Mucosa of stomach (tissue), 1 donor: Measurements from ENCODE around the gene MESD.

Experiments used
- H3K27me3 ChIP-seq: one replicate; pipeline ENCODE4 v1.7.0; 2013; ENCODE audit warnings: mild to moderate bottlenecking, low read length; ENCODE audit not compliant: control insufficient read depth, insufficient read depth
- H3K36me3 ChIP-seq: one replicate; pipeline ENCODE4 v1.7.0; 2013; ENCODE audit warnings: low read length; ENCODE audit not compliant: control insufficient read depth, insufficient read depth
- H3K4me1 ChIP-seq: one replicate; pipeline ENCODE4 v1.7.0; 2013; ENCODE audit warnings: mild to moderate bottlenecking, low read length; ENCODE audit not compliant: control insufficient read depth, insufficient read depth
- H3K4me3 ChIP-seq: one replicate; pipeline ENCODE4 v1.7.0; 2013; ENCODE audit warnings: low read length
- H3K9ac ChIP-seq: one replicate; pipeline ENCODE4 v1.7.0; 2013; ENCODE audit warnings: mild to moderate bottlenecking, low read length, moderate library complexity
- H3K9me3 ChIP-seq: one replicate; pipeline ENCODE4 v1.7.0; 2013; ENCODE audit warnings: mild to moderate bottlenecking, low read length, moderate library complexity; ENCODE audit not compliant: control insufficient read depth
- donor health status: Pancreatic carcinoma.

MESD gene

GRCh38 chr15:80936288-80937078 is 53.1 kb downstream of the MESD start:
- H3K27me3 ChIP-seq = no peaks in the 10 kb centered on the region
- no peak overlapping the region for H3K4me3 ChIP-seq
- no peak overlapping the region for H3K9ac ChIP-seq
- H3K9me3 ChIP-seq = no peaks in the 10 kb centered on the region
- no peaks in the 10 kb centered on the region for H3K36me3 ChIP-seq
- no peaks in the 10 kb centered on the region for H3K4me1 ChIP-seq

GRCh38 chr15:80934761-80935221 is 54.8 kb downstream of the MESD start:
- Histone ChIP-seq H3K9ac (no peak overlapping the region), H3K36me3 (no peaks in the 10 kb centered on the region), H3K4me1 (no peaks in the 10 kb centered on the region), H3K9me3 (no peaks in the 10 kb centered on the region), H3K4me3 (no peak overlapping the region), H3K27me3 (no peaks in the 10 kb centered on the region)

GRCh38 chr15:80932989-80933388 is 56.6 kb downstream of the MESD start:
- Histone ChIP-seq H3K9me3 (no peaks in the 10 kb centered on the region), H3K36me3 (no peaks in the 10 kb centered on the region), H3K4me1 (no peaks in the 10 kb centered on the region), H3K4me3 (no peak overlapping the region), H3K9ac (no peak overlapping the region), H3K27me3 (no peaks in the 10 kb centered on the region)

GRCh38 chr15:80932513-80932815 is 57.2 kb downstream of the MESD start:
- no peak overlapping the region for H3K9ac ChIP-seq
- no peaks in the 10 kb centered on the region for H3K9me3 ChIP-seq
- H3K36me3 ChIP-seq = no peaks in the 10 kb centered on the region
- no peaks in the 10 kb centered on the region for H3K27me3 ChIP-seq
- no peak overlapping the region for H3K4me3 ChIP-seq
- H3K4me1 ChIP-seq = no peaks in the 10 kb centered on the region

GRCh38 chr15:80931721-80932512 is 57.7 kb downstream of the MESD start:
- H3K4me3 ChIP-seq = no peak overlapping the region
- no peak overlapping the region for H3K9ac ChIP-seq
- no peaks in the 10 kb centered on the region for H3K27me3 ChIP-seq

GRCh38 chr15:80931191-80931590 is 58.4 kb downstream of the MESD start:
- Histone ChIP-seq H3K9ac (no peak overlapping the region), H3K4me1 (no peaks in the 10 kb centered on the region), H3K27me3 (no peaks in the 10 kb centered on the region), H3K36me3 (no peaks in the 10 kb centered on the region), H3K4me3 (no peak overlapping the region), H3K9me3 (no peaks in the 10 kb centered on the region)

More at GRCh38 chr15:80931721-80932512, 57.7 kb downstream of the MESD start:
- Histone ChIP-seq H3K36me3 (no peaks in the 10 kb centered on the region), H3K4me1 (no peaks in the 10 kb centered on the region), H3K9me3 (no peaks in the 10 kb centered on the region)

GRCh38 chr15:80929689-80930088 is 59.9 kb downstream of the MESD start:
- Histone ChIP-seq H3K9ac (no peak overlapping the region), H3K27me3 (no peaks in the 10 kb centered on the region), H3K4me3 (no peak overlapping the region), H3K9me3 (no peaks in the 10 kb centered on the region), H3K36me3 (no peaks in the 10 kb centered on the region), H3K4me1 (no peaks in the 10 kb centered on the region)

- no peak overlapping the region for H3K4me3 ChIP-seq
- H3K9me3 ChIP-seq = no peaks in the 10 kb centered on the region
- no peaks in the 10 kb centered on the region for H3K27me3 ChIP-seq
- no peaks in the 10 kb centered on the region for H3K36me3 ChIP-seq
- no peak overlapping the region for H3K9ac ChIP-seq
- no peaks in the 10 kb centered on the region for H3K4me1 ChIP-seq
Observed at GRCh38 chr15:80929225-80929624, 60.4 kb downstream of the MESD start.

- Histone ChIP-seq H3K4me3 (no peak overlapping the region), H3K9me3 (no peaks in the 10 kb centered on the region), H3K4me1 (no peaks in the 10 kb centered on the region), H3K27me3 (no peaks in the 10 kb centered on the region), H3K36me3 (no peaks in the 10 kb centered on the region), H3K9ac (no peak overlapping the region)
Observed at GRCh38 chr15:80926126-80926525, 63.5 kb downstream of the MESD start.

GRCh38 chr15:80925597-80926059 is 64.0 kb downstream of the MESD start:
- H3K27me3 ChIP-seq = no peaks in the 10 kb centered on the region
- no peak overlapping the region for H3K9ac ChIP-seq
- no peak overlapping the region for H3K4me3 ChIP-seq
- no peaks in the 10 kb centered on the region for H3K9me3 ChIP-seq
- no peaks in the 10 kb centered on the region for H3K36me3 ChIP-seq
- no peaks in the 10 kb centered on the region for H3K4me1 ChIP-seq

- no peaks in the 10 kb centered on the region for H3K4me1 ChIP-seq
- H3K36me3 ChIP-seq = no peaks in the 10 kb centered on the region
- H3K27me3 ChIP-seq = no peaks in the 10 kb centered on the region
- no peaks in the 10 kb centered on the region for H3K9me3 ChIP-seq
- H3K4me3 ChIP-seq = no peak overlapping the region
- H3K9ac ChIP-seq = no peak overlapping the region
Observed at GRCh38 chr15:80924278-80924677, 65.3 kb downstream of the MESD start.

GRCh38 chr15:80923668-80924067 is 66.0 kb downstream of the MESD start:
- no peaks in the 10 kb centered on the region for H3K9me3 ChIP-seq
- H3K4me3 ChIP-seq = no peak overlapping the region
- no peak overlapping the region for H3K9ac ChIP-seq
- H3K36me3 ChIP-seq = no peaks in the 10 kb centered on the region
- no peaks in the 10 kb centered on the region for H3K4me1 ChIP-seq
- H3K27me3 ChIP-seq = no peaks in the 10 kb centered on the region
